GM18870 (cell line): ENCODE measurements around the gene FAM13A.
A peak's percentile ranks its signal among the peaks of the same experiment; 100 is the strongest.

Source experiments
- ATAC-seq: cut with Tn5 transposase; IDR thresholded peaks from one replicate; pipeline ENCODE4 v1.9.1; 2021; ENCODE audit warnings: moderate library complexity; ENCODE audit not compliant: unreplicated experiment

The FAM13A gene

GRCh38 chr4:88730811-88731210 is 326.2 kb downstream of the FAM13A start:
- no peak for ATAC-seq

DNA sequence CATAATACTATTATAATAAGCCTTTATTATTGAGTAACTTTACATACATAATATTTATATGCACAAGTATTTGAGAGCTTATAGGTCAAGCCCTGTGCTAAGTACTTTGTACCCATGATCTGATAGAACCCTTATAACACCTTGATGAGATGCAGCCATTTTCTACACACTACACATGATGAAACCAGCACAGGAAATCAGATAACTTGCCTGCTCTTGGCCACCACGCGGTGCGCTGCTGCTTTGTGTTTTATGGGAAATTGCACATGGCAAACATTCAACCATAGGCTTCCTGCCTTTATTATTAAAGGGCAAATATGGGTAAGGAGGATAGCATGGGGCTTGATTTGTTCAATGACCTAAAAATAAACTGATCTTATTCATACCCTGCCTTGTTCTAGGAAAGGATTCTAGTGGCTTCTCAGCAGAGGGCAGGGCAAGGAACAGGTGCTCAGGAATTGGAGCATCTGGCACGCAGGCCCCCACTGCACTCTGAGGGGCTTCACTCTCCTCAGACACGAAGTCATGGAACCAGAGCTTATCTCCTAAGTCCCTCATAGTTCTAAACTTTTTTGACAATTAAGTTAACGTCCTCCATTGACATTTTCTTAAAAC is 327.7 kb downstream of the FAM13A start:
- no peak for ATAC-seq

DNA sequence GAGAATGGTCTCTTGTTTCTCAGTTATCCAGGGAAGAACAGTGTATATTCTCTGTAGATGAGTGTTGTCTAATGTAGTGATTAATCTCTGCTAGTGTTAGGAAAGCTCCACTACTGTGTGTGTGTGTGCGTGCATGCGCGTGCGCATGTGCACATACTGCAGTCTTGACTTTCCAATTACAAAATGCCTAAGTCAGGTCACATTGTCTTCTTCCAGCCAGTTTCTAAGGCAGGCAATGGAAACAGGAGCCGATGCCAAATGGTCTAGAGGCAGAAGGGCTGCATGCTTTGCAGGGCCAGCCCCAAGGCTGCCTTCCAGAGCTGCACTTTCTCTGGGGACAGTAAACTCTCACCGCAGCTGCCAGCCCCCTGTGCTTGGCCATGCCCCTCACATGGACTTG is 328.8 kb downstream of the FAM13A start:
- no peak for ATAC-seq

- ATAC-seq = no peak
These were observed 331.0 kb downstream of the FAM13A start for GRCh38 chr4:88725986-88726385.

- ATAC-seq = no peak
These were observed 331.8 kb downstream of the FAM13A start for GRCh38 chr4:88725143-88725542.

DNA sequence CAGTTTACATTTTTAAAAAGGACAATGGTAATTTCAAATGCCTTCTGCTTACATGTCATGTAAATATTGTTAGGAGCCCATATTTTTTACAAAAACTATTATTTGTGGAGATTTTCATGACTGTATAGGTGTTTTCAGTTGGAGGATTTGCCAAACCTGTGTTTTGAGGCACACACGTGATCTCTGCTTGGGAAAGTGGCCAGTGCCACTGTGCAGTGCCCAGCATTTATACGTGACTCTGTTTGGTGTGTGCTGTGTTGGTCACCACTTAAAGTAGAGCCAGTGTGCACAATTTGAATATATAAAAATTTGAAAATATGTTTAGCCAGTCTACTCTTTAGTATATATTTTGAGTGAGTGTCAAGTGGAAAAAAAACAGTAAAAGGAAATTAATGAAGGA is 332.6 kb downstream of the FAM13A start:
- no peak for ATAC-seq

GRCh38 chr4:88722828-88723227 is 334.2 kb downstream of the FAM13A start:
- no peak for ATAC-seq

DNA sequence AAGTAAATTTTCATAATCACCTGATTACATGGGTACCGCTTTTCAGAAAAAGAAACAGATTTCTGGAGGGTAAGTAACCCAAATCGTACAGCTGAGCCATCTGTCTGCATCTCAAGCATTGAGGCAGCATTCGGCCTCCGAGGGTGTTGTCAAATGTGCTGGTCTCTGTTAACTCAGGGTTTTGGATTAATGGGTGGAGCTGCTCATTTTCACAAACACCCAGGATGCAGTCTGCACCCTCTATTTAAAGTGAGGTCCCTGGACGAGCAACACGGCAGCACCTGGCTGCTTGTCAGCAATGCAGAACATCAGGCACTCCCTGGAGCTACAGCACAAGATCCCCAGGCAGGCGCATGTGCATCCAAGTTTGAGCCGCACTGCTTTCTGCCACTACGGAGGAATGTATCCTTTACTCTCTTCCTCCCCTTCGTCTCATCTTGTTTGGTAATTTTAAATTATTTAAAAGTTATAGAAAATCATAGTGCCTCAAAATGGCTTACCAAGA is 334.7 kb downstream of the FAM13A start:
- no peak for ATAC-seq

GRCh38 chr4:88720451-88721428 is 336.2 kb downstream of the FAM13A start:
- ATAC-seq = no peak

- ATAC-seq = no peak
These were observed 337.6 kb downstream of the FAM13A start for GRCh38 chr4:88719381-88719780.

- ATAC-seq = no peak
These were observed 338.9 kb downstream of the FAM13A start for GRCh38 chr4:88718098-88718497.

- ATAC-seq = no peak
These were observed 343.2 kb downstream of the FAM13A start for GRCh38 chr4:88713782-88714181.

GRCh38 chr4:88709989-88710388 is 347.0 kb downstream of the FAM13A start:
- no peak for ATAC-seq

GRCh38 chr4:88706574-88706973 is 350.4 kb downstream of the FAM13A start:
- no peak for ATAC-seq

GRCh38 chr4:88705805-88706492 is 351.0 kb downstream of the FAM13A start:
- no peak for ATAC-seq

GRCh38 chr4:88705223-88705622 is 351.8 kb downstream of the FAM13A start:
- ATAC-seq = no peak

- no peak for ATAC-seq
These were observed 354.2 kb downstream of the FAM13A start for GRCh38 chr4:88702782-88703181.

DNA sequence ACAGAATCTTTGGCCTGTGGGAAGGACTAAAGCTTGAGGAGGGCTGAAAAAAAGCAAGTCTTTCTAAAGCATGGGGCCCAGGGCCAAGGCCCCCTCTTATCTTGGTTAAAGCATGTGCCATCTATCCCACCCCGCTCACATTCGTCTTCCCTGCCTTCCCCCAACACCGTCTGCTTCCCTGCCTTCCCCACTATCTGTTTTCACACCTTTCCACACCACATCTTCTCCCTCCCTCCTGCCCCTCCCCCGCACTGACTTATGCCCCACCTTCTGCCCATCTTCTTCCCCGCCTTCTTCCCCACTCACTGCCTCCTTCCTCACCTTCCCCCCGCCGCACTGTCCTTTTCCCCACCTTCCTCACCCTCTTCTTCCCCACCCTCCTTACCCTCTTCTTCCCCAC is 358.5 kb downstream of the FAM13A start:
- no peak for ATAC-seq

- peak; percentile 81 for ATAC-seq
These were observed 359.2 kb downstream of the FAM13A start, which contains the start of gene NAP1L5 for GRCh38 chr4:88697588-88698329. NAP1L5 (minus strand) TSS chr4:88697829; CDS start chr4:88697754, 75 bp downstream.

- no peak for ATAC-seq
These were observed 359.8 kb downstream of the FAM13A start for GRCh38 chr4:88697141-88697540.

- no peak for ATAC-seq
These were observed 360.4 kb downstream of the FAM13A start for GRCh38 chr4:88696630-88697029.
